Endothelial cell of umbilical vein (primary cell): ENCODE measurements around the gene ISX.

Experiments
- EZH2 ChIP-seq: IDR thresholded peaks from 2 replicates; pipeline ENCODE4 v1.6.1; 2012; ENCODE audit warnings: borderline replicate concordance, low read depth, mild to moderate bottlenecking, moderate library complexity, low read length, inconsistent platforms; ENCODE audit not compliant: severe bottlenecking
- MYC ChIP-seq: IDR thresholded peaks from one replicate; pipeline ENCODE4 v1.6.1; 2011; ENCODE audit warnings: mild to moderate bottlenecking, low read depth, low read length
- POLR2A ChIP-seq: IDR thresholded peaks from 2 replicates; pipeline ENCODE4 v1.6.1; 2012; ENCODE audit warnings: low read depth, mild to moderate bottlenecking, control low read depth, low read length
- TF ChIP-seq, protein P1 (sequence below): IDR thresholded peaks from 2 replicates; pipeline ENCODE4 v1.6.1; 2011; ENCODE audit not compliant: insufficient read depth, insufficient read length
- TF ChIP-seq, protein P2 (sequence below), 2 donors: IDR thresholded peaks; 1 replicate in 1 of 2; 2 replicates in 1 of 2; pipeline ENCODE4 v1.5.1; 2011; ENCODE audit warnings: low read length in 2 of 2, mild to moderate bottlenecking in 2 of 2, moderate library complexity in 2 of 2, control low read depth in 1 of 2, inconsistent platforms in 1 of 2, low read depth in 1 of 2; ENCODE audit not compliant: insufficient read depth in 1 of 2; ENCODE audit errors: extremely low read depth in 1 of 2

DNA sequence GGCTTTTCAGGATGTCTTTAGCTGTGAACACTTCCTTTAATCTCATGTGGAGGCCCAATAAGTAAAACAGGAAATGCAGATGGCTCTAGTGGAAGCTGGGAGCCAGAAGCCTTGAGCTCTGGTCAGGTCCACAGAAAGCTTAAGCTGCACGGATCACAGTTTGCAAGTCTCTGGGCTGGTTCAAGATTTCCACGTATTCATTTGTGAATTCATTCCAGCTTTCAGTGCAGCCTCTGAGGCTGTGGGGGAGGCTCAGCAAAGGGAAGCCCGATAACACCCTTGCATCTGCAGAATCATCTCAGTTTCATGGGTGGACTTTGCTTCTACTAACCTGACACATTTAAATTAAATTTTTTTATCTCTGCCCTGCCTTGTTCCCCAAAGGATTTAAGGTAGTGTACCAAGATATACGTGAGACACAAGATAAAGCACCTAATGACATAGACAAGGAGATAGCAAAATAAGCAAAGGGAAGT, 65.6 kb downstream of the ISX start:
- TF ChIP-seq POLR2A, result no peak
- TF ChIP-seq, protein P1, sequence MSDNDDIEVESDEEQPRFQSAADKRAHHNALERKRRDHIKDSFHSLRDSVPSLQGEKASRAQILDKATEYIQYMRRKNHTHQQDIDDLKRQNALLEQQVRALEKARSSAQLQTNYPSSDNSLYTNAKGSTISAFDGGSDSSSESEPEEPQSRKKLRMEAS, result no peak
- TF ChIP-seq, protein P2, sequence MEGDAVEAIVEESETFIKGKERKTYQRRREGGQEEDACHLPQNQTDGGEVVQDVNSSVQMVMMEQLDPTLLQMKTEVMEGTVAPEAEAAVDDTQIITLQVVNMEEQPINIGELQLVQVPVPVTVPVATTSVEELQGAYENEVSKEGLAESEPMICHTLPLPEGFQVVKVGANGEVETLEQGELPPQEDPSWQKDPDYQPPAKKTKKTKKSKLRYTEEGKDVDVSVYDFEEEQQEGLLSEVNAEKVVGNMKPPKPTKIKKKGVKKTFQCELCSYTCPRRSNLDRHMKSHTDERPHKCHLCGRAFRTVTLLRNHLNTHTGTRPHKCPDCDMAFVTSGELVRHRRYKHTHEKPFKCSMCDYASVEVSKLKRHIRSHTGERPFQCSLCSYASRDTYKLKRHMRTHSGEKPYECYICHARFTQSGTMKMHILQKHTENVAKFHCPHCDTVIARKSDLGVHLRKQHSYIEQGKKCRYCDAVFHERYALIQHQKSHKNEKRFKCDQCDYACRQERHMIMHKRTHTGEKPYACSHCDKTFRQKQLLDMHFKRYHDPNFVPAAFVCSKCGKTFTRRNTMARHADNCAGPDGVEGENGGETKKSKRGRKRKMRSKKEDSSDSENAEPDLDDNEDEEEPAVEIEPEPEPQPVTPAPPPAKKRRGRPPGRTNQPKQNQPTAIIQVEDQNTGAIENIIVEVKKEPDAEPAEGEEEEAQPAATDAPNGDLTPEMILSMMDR (IDR thresholded peaks at IDR 0.05; ENCODE audit: extremely low read depth in 1 of 2, insufficient read depth in 1 of 2, low read depth in 1 of 2, low read length in 2 of 2), result no peak
- no peak for TF ChIP-seq EZH2
- no peak for TF ChIP-seq MYC
